ENCODE results near the gene STAT5A.
"Not testable (repeated sequence)": the region's sequence is repeated elsewhere in the genome, so short reads cannot be mapped to it uniquely, and the experiment has no call there.

The STAT5A gene

GRCh38 chr17:42338427-42338985 is 50.2 kb downstream of the STAT5A start:
- DNase-seq = no peak

GRCh38 chr17:42339221-42339620 is 50.9 kb downstream of the STAT5A start:
- DNase-seq = no peak

- DNase-seq = no peak
These were observed 52.4 kb downstream of the STAT5A start for GRCh38 chr17:42340691-42341127.

GRCh38 chr17:42341568-42341967 is 53.3 kb downstream of the STAT5A start:
- no peak for DNase-seq

DNA sequence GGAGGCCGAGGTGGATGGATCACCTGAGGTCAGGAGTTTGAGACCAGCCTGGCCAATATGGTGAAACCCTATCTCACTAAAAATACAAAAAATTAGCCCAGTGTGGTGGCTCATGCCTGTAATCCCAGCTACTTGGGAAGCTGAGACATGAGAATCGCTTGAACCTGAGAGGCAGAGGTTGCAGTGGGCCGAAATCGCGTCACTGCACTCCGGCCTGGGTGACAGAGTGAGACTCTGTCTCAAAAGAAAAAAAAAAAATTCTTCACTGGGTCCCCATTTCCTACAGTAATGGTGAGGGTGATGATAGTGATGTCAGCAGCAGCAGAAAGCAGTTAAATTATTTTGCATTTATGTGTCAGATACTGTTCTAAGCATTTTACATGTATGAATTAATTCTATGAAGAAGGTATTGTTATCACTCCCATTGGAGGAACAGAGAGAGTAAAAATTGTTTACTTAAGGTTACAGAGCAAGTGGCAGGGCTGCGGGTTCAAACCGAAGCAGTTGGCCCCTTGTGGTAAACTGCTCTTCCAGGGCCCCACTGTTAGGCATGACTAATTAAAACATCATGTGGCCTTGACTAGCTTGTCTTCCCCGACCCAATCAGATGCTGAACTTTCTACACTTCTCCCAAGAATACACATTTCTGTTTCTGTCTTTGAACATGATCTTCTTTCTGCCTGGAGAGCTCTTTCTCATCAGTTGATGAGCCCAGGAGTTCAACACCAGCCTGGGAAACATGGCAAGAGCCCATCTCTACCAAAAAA is 54.1 kb downstream of the STAT5A start:
- DNase-seq = no peak

DNA sequence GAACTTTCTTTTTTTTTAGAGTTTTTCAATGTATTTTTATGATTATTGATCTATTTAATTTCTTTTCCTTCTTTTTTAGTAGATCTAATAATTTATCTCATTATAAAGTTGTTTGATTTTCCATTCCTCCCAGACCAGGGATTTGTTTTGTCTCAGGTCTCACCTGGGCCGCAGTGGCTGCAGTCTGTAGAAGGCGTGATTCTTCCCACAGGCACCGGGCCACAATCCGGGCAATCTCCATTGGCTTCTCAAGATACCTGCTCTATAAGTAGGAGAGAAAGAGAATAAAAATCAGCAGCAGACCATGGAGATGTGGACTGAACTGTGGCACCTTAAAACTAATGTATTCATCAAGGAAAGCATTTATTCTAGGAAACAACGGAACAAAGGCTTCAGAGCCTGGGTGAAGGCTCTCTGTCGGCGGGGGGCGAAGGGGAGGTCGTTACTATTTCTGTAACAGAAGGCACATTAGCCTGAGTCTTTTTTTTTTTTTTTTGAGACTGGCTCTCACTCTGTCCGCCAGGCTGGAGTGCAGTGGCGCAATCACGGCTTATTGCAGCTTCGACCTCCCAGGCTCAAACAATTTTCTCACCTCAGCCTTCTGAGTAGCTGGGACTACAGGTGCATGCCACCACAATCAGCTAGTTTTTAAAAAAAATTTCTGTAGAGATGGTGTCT is 57.2 kb downstream of the STAT5A start:
- DNase-seq = no peak

DNA sequence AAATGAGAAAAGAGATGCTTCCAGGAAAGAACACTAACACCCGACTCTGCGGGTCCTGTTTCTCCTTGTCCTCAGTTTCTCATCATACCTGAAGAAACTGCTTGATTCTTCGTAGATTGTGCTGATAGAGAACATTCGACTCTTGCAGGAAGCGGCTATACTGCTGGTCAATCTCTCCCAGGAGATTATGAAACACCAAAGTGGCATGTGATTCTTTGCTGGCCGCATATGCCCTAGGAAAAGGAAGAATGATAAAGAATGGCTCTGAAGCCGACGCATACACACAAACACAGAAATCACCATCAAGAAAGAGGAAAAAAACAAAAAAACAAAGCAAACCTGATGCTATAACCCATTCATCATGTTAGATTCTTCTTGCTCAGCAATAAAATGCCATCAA is 58.2 kb downstream of the STAT5A start:
- DNase-seq = no peak

GRCh38 chr17:42347198-42347597 is 58.9 kb downstream of the STAT5A start:
- no peak for DNase-seq

GRCh38 chr17:42347606-42348005 is 59.3 kb downstream of the STAT5A start:
- no peak for DNase-seq

- no peak for DNase-seq
These were observed 59.8 kb downstream of the STAT5A start for GRCh38 chr17:42348104-42348503.

- DNase-seq = no peak
These were observed 66.9 kb downstream of the STAT5A start for GRCh38 chr17:42354956-42355843.

DNA sequence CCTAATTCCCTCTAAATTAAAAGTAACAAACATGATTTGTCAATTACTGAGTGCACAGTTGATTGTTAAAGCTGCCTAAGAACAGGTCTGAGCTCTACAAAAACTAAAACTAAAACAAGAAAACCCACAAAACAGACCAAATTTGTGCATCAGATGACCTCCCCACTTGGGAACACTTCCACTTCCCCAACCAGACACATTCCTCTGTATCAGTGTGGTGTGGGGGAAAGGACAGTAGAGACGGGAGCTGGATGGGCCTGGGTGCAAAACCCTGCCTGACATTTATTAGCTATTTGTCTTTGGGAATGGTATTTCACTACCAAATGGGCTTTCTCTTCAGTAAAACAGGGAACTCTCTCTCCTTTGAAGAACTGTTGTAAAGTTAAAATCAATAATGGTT is 70.1 kb downstream of the STAT5A start:
- DNase-seq = no peak

- DNase-seq = no peak
These were observed 70.8 kb downstream of the STAT5A start for GRCh38 chr17:42359133-42359532.

- DNase-seq = not testable (repeated sequence)
These were observed 72.1 kb downstream of the STAT5A start for GRCh38 chr17:42360388-42360787.
